SK-N-MC (cell line): ENCODE measurements around the gene CAB39L.

ENCODE experiments used
- EZH2 ChIP-seq: fragments of 200-600 bp; sonication (generic); IDR thresholded peaks from one replicate; pipeline ENCODE4 v1.6.1; 2017; ENCODE audit warnings: antibody characterized with exemption
- FOXP2 ChIP-seq: optimal IDR thresholded peaks from 2 replicates; pipeline ENCODE3; 2011; ENCODE audit warnings: mild to moderate bottlenecking, moderate library complexity; ENCODE audit not compliant: insufficient read depth; ENCODE audit errors: extremely low read length, control extremely low read depth
- POLR2AphosphoS5 ChIP-seq: IDR thresholded peaks from 2 replicates; pipeline ENCODE4 v1.6.1; 2012; ENCODE audit warnings: mild to moderate bottlenecking, low read depth, low read length, borderline replicate concordance

DNA sequence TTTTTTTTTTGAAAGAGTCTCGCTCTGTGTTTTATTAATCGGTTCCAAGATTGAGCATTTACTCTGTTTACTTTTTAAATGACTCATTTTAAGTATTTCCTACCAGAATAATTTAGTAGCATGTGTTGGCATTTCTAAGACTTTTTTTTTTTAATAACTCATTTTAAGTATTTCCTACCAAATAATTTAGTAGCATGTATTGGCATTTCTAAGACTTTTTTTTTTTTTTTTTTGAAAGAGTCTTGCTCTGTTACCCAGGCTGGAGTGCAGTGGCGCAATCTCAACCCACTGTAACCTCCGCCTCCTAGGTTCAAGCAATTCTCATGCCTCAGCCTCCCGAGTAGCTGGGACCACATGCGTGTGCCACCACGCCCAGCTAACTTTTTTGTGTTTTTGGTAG, 13.4 kb upstream of the CAB39L start:
- TF ChIP-seq POLR2AphosphoS5 (no peak), EZH2 (no peak), FOXP2 (no peak)
